ENCODE data around the gene BCO2.

Gene BCO2

DNA sequence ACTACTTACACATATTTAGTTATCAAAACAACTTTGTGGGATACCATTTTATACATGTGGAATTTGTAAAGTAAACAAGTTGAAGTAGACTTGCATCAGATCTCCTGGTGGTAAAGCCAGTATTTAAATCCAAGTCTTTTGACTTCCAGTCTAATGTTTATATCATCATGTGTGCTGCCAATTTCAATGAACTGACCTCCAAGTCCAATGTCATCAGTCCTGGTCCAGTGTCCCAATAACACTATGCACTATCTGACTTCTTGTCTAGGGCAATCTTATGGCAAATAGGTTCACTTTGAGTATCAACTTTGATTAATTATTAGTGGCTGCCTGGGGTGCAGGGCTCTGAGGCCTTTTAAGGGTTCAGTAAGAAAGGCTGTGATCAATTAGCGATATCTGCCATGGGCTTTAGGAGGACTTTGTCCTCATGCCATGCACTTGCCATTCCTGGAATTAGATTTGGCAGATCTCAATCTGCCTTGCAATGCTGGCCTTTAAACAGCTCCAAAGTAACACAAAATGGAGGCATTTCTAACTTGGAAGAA, 41.3 kb downstream of the BCO2 start:
- no peak for DNase-seq (ENCODE audit: low spot score)

- DNase-seq (ENCODE audit: low spot score): peak; percentile 91
Measured at GRCh38 chr11:112219476-112220232, 44.3 kb downstream of the BCO2 start.

- no peak for DNase-seq (ENCODE audit: low spot score)
Measured at GRCh38 chr11:112221274-112221835, 46.0 kb downstream of the BCO2 start.

DNA sequence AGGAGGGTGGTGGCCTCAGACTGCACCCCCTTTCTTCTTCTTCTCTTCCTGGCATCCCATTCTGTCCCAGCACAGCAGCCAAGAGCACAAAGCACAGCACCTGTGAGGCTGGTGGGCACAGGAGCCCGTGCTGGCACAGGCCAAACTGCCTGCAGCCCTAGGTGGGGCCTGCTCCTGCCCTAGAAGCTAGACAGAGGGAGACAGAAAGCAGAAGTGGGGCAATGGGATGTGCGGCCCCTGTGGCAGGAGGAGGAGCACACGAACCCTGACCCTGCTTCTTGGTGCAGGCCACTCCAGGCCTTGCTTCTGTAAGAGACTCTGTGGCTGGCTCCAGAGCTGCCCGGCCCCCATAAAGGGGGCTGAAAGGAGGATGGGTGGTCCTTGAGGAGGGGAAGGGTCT, 47.0 kb downstream of the BCO2 start:
- no peak for DNase-seq (ENCODE audit: low spot score)

DNA sequence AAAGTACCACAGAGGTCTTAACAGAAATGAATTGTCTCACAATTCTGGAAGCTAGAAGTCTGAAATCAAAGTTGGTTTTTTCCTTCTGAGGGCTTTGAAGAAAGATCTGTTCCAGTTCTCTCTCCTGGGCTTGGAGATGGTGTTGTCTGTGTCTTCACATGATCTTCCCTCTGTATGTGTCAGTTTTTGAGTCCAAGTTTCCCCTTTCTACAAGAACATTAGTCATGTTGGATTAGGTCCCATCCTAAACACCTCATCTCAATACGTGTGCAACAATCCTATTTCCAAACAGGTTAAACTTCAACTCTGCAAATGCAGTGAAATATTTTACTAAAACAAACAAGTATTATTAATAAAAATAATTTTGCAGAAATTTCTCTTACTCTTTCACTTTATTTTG, 47.8 kb downstream of the BCO2 start:
- DNase-seq (ENCODE audit: low spot score): no peak

DNA sequence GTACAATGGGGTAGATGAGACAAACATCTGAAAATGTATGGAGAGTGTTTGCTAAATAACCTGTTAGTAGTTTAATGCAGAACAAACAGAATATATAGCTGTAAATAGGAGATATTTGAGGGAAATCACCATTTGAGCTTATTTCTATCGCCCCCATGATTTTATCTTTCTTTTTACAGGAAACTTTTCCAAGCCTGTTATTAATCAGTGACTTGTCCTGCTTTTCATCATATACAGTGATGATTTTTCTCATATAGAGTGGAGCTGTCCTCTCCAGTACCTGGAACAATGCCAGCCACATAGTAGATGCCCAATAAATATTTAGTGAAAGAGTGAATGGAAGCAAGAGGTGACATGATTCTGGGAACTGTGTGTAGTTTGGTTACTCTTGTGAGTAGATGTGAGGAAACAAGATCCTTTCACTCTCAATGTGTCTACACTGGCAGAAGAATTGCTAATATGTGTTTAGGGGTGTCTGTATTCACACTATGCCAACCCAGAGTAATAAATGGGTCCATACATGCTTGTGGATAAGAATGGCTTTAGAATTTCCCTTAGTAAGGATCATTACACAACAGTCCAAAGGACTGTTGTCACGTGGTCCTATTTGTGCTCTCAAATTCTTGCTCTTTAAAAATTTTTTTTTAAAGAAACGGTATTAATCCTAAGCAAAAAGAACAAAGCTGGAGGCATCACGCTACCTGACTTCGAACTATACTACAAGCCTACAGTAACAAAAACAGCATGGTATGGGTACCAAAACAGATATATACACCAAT, 48.6 kb downstream of the BCO2 start:
- no peak for DNase-seq (ENCODE audit: low spot score)

GRCh38 chr11:112225753-112226061, 50.4 kb downstream of the BCO2 start:
- no peak for DNase-seq (ENCODE audit: low spot score)

DNA sequence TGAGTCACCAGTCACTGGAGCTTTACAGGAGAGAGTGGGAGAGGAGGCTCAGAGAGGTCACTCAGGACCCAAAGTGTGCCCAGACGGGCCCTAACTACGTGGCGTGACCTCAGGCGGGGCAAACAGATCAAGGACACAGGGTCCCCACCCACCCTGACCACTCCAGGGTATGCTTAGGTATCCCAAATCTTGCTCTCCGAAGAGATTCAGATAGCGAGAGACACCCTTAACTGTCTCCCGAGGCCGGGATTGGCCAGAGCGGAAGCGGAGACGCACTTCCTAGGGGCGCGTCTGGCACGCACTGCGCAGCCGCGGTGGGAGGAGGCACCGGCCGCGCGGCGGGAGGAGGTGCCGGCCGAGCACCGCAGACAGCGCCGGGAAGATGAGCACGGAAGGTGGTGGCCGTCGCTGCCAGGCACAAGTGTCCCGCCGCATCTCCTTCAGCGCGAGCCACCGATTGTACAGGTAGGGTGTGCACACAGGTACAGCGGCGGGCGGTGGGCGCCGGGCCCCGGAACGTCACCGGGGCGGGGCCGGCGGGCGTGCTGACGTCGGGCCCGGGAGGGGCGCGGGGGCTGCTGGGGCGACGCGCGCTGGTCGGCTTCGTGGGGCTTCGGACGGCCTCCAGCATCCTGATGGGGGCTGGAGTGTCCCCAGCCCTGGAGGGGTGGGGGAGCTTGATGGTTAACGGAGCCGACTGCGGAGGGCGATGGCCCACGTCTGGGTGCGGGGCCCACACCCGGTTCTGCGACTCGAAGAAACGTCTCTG, 50.9 kb downstream of the BCO2 start, which contains the start of gene PTS:
PTS (plus strand) TSS at position 367 of the 769 bp plus-strand sequence; CDS start at position 383, 16 bp downstream.
- peak; percentile 92 for DNase-seq (ENCODE audit: low spot score)

DNA sequence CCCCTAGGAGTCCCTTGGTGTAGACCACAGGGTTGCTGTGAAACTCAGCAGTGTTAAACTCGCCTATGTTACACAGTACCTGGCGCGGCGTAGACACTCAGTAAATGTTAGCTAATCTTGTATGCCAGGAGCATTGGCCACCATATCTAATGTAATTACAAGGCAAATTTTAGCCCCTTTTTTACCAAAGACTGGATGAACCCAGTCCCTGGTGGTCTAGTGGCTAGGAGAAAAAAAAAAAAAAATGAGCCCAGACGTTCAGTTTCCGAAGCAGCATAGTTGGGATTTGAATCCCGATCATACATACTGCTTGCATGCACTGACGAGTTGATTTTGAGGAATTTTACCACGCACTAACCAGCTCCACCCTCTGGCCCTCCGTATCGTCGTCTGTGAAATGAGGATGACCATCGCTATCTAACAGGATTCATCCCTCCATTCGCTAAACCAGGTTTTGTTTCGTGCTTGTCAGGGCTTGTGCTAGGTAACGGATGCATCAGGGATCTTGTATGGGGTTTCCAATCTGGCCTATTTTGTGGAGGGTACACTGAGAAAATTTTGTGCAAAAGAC, 51.6 kb downstream of the BCO2 start:
- DNase-seq (ENCODE audit: low spot score): peak; percentile 20

DNA sequence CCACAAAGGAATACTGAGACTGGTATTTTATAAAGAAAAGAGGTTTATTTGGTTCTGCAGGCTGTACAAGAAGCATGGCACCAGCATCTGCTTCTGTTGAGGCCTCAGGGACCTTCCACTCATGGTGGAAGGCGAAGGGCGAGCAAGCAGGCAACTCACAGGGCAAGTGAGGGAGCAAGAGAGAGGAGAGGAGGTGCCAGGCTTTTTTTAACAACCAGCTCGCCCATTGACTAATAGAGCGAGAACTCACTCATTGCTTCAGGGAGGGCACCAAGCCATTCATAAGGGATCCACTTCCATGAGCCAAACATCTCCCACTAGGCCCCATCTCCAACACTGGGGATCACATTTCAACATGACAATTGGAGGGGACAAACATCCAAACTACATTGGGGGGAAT, 52.2 kb downstream of the BCO2 start:
- DNase-seq (ENCODE audit: low spot score): no peak

DNA sequence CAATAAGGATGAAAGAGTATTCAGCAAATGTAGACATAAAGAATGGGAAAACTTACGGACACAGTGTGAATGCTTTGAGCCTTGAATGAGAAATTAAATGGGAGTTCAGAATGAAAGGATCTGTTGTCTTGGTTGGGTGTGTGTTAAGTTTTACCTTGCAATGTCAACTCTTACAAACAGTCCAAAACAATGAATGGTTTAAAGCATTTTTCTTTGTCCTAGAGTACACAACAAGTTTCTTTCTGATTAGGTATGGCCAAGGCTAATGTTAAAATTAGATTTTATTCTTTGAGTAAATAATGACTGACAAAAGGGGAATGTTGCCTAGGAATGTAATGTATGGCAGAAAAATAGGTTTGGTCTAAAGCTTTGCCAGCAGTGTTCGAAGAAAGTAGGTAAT, 53.4 kb downstream of the BCO2 start:
- no peak for DNase-seq (ENCODE audit: low spot score)

GRCh38 chr11:112229159-112229558, 53.8 kb downstream of the BCO2 start:
- no peak for DNase-seq (ENCODE audit: low spot score)

GRCh38 chr11:112229746-112230433, 54.6 kb downstream of the BCO2 start:
- no peak for DNase-seq (ENCODE audit: low spot score)

GRCh38 chr11:112231952-112232351, 56.6 kb downstream of the BCO2 start:
- no peak for DNase-seq (ENCODE audit: low spot score)

DNA sequence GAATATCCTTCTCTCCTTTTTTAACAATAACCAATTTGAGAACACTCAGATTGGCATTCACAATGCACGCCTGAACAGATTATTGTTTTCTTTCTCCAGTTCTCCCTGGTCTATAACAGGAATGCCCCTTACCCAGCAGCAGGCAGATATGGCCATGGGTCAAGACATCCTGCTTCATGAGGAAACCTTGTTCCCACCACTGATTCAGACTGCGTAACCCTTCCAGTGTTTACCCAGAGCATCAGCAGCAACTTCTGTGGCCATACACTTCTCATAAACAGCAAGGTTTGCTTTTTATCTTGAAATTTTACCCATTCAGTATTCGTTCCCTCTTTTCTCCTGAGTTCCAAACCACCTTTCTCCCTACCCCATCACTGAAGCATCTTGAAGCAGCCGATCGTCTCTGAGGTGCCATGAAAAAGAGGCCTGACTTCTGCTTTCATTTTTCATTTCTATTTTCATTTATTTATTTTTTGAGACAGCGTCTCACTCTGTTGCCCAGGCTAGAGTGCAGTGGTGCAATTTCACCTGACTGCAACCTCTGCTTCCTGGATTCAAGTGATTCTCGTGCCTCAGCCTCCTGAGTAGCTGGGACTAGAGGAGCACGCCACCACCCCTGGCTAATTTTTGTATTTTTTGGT, 60.6 kb downstream of the BCO2 start:
- no peak for DNase-seq (ENCODE audit: low spot score)

- DNase-seq (ENCODE audit: low spot score): no peak
Measured at GRCh38 chr11:112237451-112237850, 62.1 kb downstream of the BCO2 start.

GRCh38 chr11:112238041-112238440, 62.7 kb downstream of the BCO2 start:
- no peak for DNase-seq (ENCODE audit: low spot score)

GRCh38 chr11:112241486-112241885, 66.2 kb downstream of the BCO2 start:
- no peak for DNase-seq (ENCODE audit: low spot score)

DNA sequence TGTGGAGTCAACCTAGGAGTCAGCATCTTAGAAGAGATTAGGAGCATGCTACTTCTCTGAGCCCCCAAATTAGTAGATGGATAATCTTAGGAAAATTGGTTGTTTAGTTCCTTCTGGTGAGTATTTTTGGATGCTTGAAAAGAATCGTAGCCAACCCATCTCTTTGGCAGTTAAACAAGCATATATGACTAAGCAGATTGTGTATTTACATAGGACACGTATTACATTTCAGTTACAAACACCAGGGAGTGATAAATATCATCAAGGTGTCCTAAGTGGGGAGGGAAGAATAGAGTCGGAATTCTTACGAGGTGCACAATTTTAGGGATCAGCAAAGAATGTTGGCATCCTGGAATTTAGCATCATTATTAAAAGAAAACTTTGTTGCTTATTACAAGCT, 71.9 kb downstream of the BCO2 start:
- no peak for DNase-seq (ENCODE audit: low spot score)

DNA sequence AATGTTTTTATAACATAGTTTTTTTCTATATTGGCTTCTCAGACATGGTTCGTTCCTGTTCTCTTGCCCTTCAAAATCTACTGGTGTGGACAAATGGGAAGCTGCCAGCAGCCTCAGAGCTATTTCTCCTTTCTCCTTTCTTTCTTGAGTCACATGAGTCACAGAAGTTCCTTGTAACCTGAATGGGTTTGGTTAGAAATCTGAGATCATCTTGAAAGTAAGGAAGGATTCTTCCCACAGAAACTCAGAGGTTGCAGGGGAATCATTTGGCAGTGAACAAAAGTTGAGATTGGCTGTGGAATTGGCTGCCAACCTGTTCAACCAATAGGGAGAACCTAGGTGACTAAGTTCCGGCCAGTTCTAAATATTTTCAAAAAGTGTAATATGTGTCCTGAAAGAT, 72.9 kb downstream of the BCO2 start:
- peak; percentile 12 for DNase-seq (ENCODE audit: low spot score)

Data from pons (tissue), 1 donor.